Activated CD8-positive, alpha-beta memory T cell treated with anti-CD3 and anti-CD28 coated beads, Interleukin-2, amount 50 U/mL, for 48 hours (primary cell): ENCODE data around the gene XRCC2.
A peak's percentile ranks its signal among the peaks of the same experiment; 100 is the strongest.
"Not testable (repeated sequence)": the region's sequence is repeated elsewhere in the genome, so short reads cannot be mapped to it uniquely, and the experiment has no call there.

Experiments used
- DNase-seq: peaks from one replicate; pipeline ENCODE4 v3.0.0-alpha.2; 2020

The XRCC2 gene

GRCh38 chr7:152675759-152676636, at the start of gene XRCC2:
XRCC2 (minus strand) TSS chr7:152676141; CDS start chr7:152676079, 62 bp downstream.
- peak; percentile 100 for DNase-seq

GRCh38 chr7:152723364-152723763, 47.4 kb upstream of the XRCC2 start:
- no peak for DNase-seq

GRCh38 chr7:152712412-152713042, 36.6 kb upstream of the XRCC2 start:
- not testable (repeated sequence) for DNase-seq

GRCh38 chr7:152711444-152711944, 35.6 kb upstream of the XRCC2 start:
- DNase-seq: no peak

GRCh38 chr7:152710153-152710442, 34.2 kb upstream of the XRCC2 start:
- DNase-seq: no peak

- no peak for DNase-seq
Measured at GRCh38 chr7:152709287-152710152, 33.6 kb upstream of the XRCC2 start.

- DNase-seq: no peak
Measured at GRCh38 chr7:152704796-152705384, 28.9 kb upstream of the XRCC2 start.

- DNase-seq: no peak
Measured at GRCh38 chr7:152699079-152699478, 23.1 kb upstream of the XRCC2 start.

GRCh38 chr7:152697268-152697974, 21.5 kb upstream of the XRCC2 start:
- DNase-seq: not testable (repeated sequence)

GRCh38 chr7:152692196-152692595, 16.3 kb upstream of the XRCC2 start:
- DNase-seq: not testable (repeated sequence)

GRCh38 chr7:152683297-152683696, 7.4 kb upstream of the XRCC2 start:
- no peak for DNase-seq

- no peak for DNase-seq
Measured at GRCh38 chr7:152677808-152678670, 2.1 kb upstream of the XRCC2 start.

GRCh38 chr7:152674860-152675758, 832 bp downstream of the XRCC2 start:
- peak; percentile 65 for DNase-seq

- DNase-seq: no peak
Measured at GRCh38 chr7:152673897-152674296, 2.0 kb downstream of the XRCC2 start.

GRCh38 chr7:152672626-152673025, 3.3 kb downstream of the XRCC2 start:
- no peak for DNase-seq

- no peak for DNase-seq
Measured at GRCh38 chr7:152669758-152670157, 6.2 kb downstream of the XRCC2 start.

- no peak for DNase-seq
Measured at GRCh38 chr7:152668975-152669374, 7.0 kb downstream of the XRCC2 start.

GRCh38 chr7:152667958-152668357, 8.0 kb downstream of the XRCC2 start:
- no peak for DNase-seq

GRCh38 chr7:152666078-152666477, 9.9 kb downstream of the XRCC2 start:
- DNase-seq: no peak

GRCh38 chr7:152664636-152665035, 11.3 kb downstream of the XRCC2 start:
- no peak for DNase-seq
